GM12878 (cell line): ENCODE results near the gene CLEC17A. TPM values are rescaled to one million over a fixed set of nuclear protein-coding genes. Genes with fewer than 3 reads are reported as not detected.

ENCODE experiments used
- ATAC-seq: fragments of 200-7000 bp; cut with Tn5 transposase; 3 replicates; pipeline ENCODE4 v1.9.1; 2020; ENCODE audit warnings: mild to moderate bottlenecking, moderate library complexity
- BruUV-seq: library from RNA; stranded (reverse); fragments of 400-500 nt; replicated peaks from 2 replicates; lab custom pipeline; 2021; lab: Mats Ljungman, UMichigan
- CTCF ChIA-PET: fragments of 300-600 bp; sonication (Branson Sonifier 250); formaldehyde crosslinking; extraction: SDS; loops from one replicate; lab custom pipeline; 2021; ENCODE audit warnings: inconsistent platforms; lab: Yijun Ruan, JAX
- POLR2A ChIA-PET: fragments of 350-600 bp; formaldehyde crosslinking; extraction: SDS; loops from one replicate; lab custom pipeline; 2021; ENCODE audit warnings: inconsistent platforms; lab: Charles Lee
- RAD21 ChIA-PET: fragments of 300-600 bp; sonication (Branson Sonifier 250); formaldehyde crosslinking; loops from one replicate; lab custom pipeline; 2023; ENCODE audit warnings: antibody characterized with exemption; ENCODE audit not compliant: unreplicated experiment; lab: Charles Lee
- SMC1A ChIA-PET: fragments of 300-600 bp; sonication (Branson Sonifier 250); formaldehyde crosslinking; loops from one replicate; lab custom pipeline; 2023; ENCODE audit not compliant: unreplicated experiment, uncharacterized antibody; lab: Charles Lee
- DNase-seq: peaks from one replicate; pipeline ENCODE4 v3.0.0-alpha.2; 2011; ENCODE audit warnings: low read depth, low spot score
- FAIRE-seq: peaks from 3 replicates; lab custom pipeline; 2011; peaks lifted over from hg19 to GRCh38; lab: Jason Lieb, UNC
- H2AFZ ChIP-seq: 2 replicates; pipeline ENCODE4 v1.6.0; 2011; ENCODE audit warnings: low read depth, low read length, control low read depth; ENCODE audit not compliant: control insufficient read depth
- H3K27ac ChIP-seq: 2 replicates; pipeline ENCODE4 v1.5.1; 2011; ENCODE audit warnings: control low read depth; ENCODE audit not compliant: control insufficient read depth, insufficient read depth
- H3K27me3 ChIP-seq, 2 experiments: replicated peaks in 1 of 2; 2 replicates each; pipeline versions ENCODE4 v1.6.0 to v1.6.1; 2011; ENCODE audit warnings: low read length in 1 of 2; ENCODE audit not compliant: control insufficient read depth in 2 of 2, insufficient read depth in 2 of 2
- H3K36me3 ChIP-seq, 2 experiments: 2 replicates each; pipeline ENCODE4 v1.5.1; 2011; ENCODE audit warnings: low read length in 1 of 2; ENCODE audit not compliant: control insufficient read depth in 2 of 2, insufficient read depth in 2 of 2
- H3K4me1 ChIP-seq: 2 replicates; pipeline ENCODE4 v1.6.1; 2011; ENCODE audit warnings: mild to moderate bottlenecking, low read length, moderate library complexity, mixed read lengths; ENCODE audit not compliant: control insufficient read depth, insufficient read depth
- H3K4me2 ChIP-seq: 2 replicates; pipeline ENCODE4 v1.6.0; 2011; ENCODE audit warnings: control low read depth; ENCODE audit not compliant: control insufficient read depth, insufficient read depth
- H3K4me3 ChIP-seq: fragments of 200-600 bp; sonication (generic); 2 replicates; pipeline ENCODE4 v1.5.1; 2016
- H3K79me2 ChIP-seq: 2 replicates; pipeline ENCODE4 v1.6.0; 2011; ENCODE audit warnings: low read length; ENCODE audit not compliant: control insufficient read depth, insufficient read depth
- H3K9ac ChIP-seq: 2 replicates; pipeline ENCODE4 v1.8.0; 2011; ENCODE audit warnings: low read length, control low read depth, mixed read lengths; ENCODE audit not compliant: control insufficient read depth, insufficient read depth
- H3K9me3 ChIP-seq: replicated peaks from 3 replicates; pipeline ENCODE4 v1.5.1; 2011; ENCODE audit warnings: mild to moderate bottlenecking, low read length; ENCODE audit not compliant: control insufficient read depth, insufficient read depth
- H4K20me1 ChIP-seq: 2 replicates; pipeline ENCODE4 v1.6.0; 2011; ENCODE audit not compliant: control insufficient read depth, insufficient read depth
- BCL11A ChIP-seq: IDR thresholded peaks from 2 replicates; pipeline ENCODE4 v1.6.1; 2011; ENCODE audit warnings: low read depth, low read length
- ESRRA ChIP-seq: IDR thresholded peaks from 2 replicates; pipeline ENCODE4 v1.6.1; 2012; ENCODE audit warnings: mild to moderate bottlenecking, low read length, improper control_type of control experiment
- MEF2A ChIP-seq: IDR thresholded peaks from 2 replicates; pipeline ENCODE4 v1.6.1; 2011; ENCODE audit warnings: low read depth, mild to moderate bottlenecking, low read length, moderate library complexity; ENCODE audit not compliant: insufficient read depth
- MEF2B ChIP-seq: fragments of 450-650 bp; IDR thresholded peaks from 2 replicates; pipeline ENCODE4 v1.6.1; 2018; ENCODE audit warnings: mild to moderate bottlenecking, moderate library complexity; ENCODE audit not compliant: partially characterized antibody, poor library complexity, severe bottlenecking
- SIX5 ChIP-seq: IDR thresholded peaks from 2 replicates; pipeline ENCODE4 v1.6.1; 2011; ENCODE audit warnings: mild to moderate bottlenecking, low read depth, low read length, moderate library complexity; ENCODE audit not compliant: severe bottlenecking
- SP1 ChIP-seq: IDR thresholded peaks from one replicate; pipeline ENCODE4 v1.6.1; 2011; ENCODE audit warnings: low read depth, low read length
- STAT3 ChIP-seq: IDR thresholded peaks from 2 replicates; pipeline ENCODE4 v1.6.1; 2011; ENCODE audit warnings: low read depth, low read length, improper control_type of control experiment
- SUZ12 ChIP-seq: fragments of 200-600 bp; sonication (generic); IDR thresholded peaks from one replicate; pipeline ENCODE4 v1.6.1; 2018; ENCODE audit warnings: antibody characterized with exemption, mild to moderate bottlenecking; ENCODE audit not compliant: unreplicated experiment
- TBL1XR1 ChIP-seq: IDR thresholded peaks from 2 replicates; pipeline ENCODE4 v1.6.1; 2012; ENCODE audit warnings: low read depth, low read length, improper control_type of control experiment
- WGBS: methylation state at CpG from one replicate; pipeline ENCODE4 v1.1.6; 2016; ENCODE audit warnings: low lambda C conversion rate; ENCODE audit not compliant: insufficient replicate concordance, insufficient coverage; ENCODE audit errors: missing lambda C conversion rate; 5-methylcytosine and 5-hydroxymethylcytosine counted together
- in situ Hi-C: fragments of 300-500 bp; cut with MboI; formaldehyde crosslinking; loops from 9 replicates; pipeline ENCODE4 v1.14.3; 2018; ENCODE audit warnings: mixed read lengths
- intact Hi-C: fragments of 100-400 bp; cut with micrococcal nuclease; formaldehyde crosslinking; loops from one replicate; pipeline ENCODE4 v1.14.2; 2022; ENCODE audit not compliant: unreplicated experiment
- polyA plus RNA-seq, 11 experiments: library from polyadenylated mRNA; depleted of rRNA in 4 of 11; unstranded in 6 of 11; stranded (reverse) in 5 of 11; fragments of >200 nt; fragmentation: Nextera tagmentation in 4 of 11; fragmentation: Illumina TruSeq in 1 of 11; extraction: Ambion mirVana in 4 of 11; extraction: Trizol in 1 of 11; gene quantifications; 1 replicate in 1 of 11; 2 replicates in 10 of 11; pipeline versions ENCODE4 v1.2.1 to v1.2.3, GENCODE V29; 2011 to 2016; ENCODE audit warnings: inconsistent platforms in 2 of 11, missing spikeins in 2 of 11, low read depth in 1 of 11
- total RNA-seq, 4 experiments: library from RNA; depleted of rRNA in 3 of 4; stranded (reverse); fragments of >200 nt in 3 of 4; fragmentation: Illumina TruSeq in 1 of 4; extraction: Trizol in 1 of 4; gene quantifications; 2 replicates each; pipeline versions ENCODE4 v1.2.1 to v1.2.3, GENCODE V29; 2013 to 2021

The CLEC17A gene
- total and polyA plus RNA-seq, 10 of the 15 experiments (the other 5 are each of a cell fraction or from before 2014, with no cell fraction given) = 12.9 to 131 (median 97.3) TPM

GRCh38 chr19:14565298-14565679 lies 17.6 kb upstream of the CLEC17A start:
- no peaks in the 10 kb centered on the region for H4K20me1 ChIP-seq
- CTCF ChIA-PET = no interaction called here
- intact Hi-C loops = no loop called here
- POLR2A ChIA-PET = no interaction called here
- no peak for FAIRE-seq
- no peak for ATAC-seq
- no peak for DNase-seq
- BruUV-seq = no TSS peak
- RAD21 ChIA-PET = no interaction called here
- H3K79me2 ChIP-seq = peaks cover 5% of the 10 kb centered on the region
- H3K4me2 ChIP-seq = no peak overlapping the region
- H3K4me1 ChIP-seq = peaks cover 7% of the 10 kb centered on the region
- H3K9me3 ChIP-seq = no peaks in the 10 kb centered on the region
- no peak overlapping the region for H3K9ac ChIP-seq
- H3K27me3 ChIP-seq = no peaks in the 10 kb centered on the region
- H3K27ac ChIP-seq = no peak overlapping the region
- H3K4me3 ChIP-seq = no peak overlapping the region
- SMC1A ChIA-PET = no interaction called here
- H2AFZ ChIP-seq = no peak overlapping the region
- in situ Hi-C loops = loop anchor here (5.0 kb wide), 1 partner anchor 327 kb away; no protein-coding TSS in a partner anchor
- peaks cover 0 to 12% of the 10 kb centered on the region in 2 experiments; a peak in 3 of 4 replicates for H3K36me3 ChIP-seq
- TF ChIP-seq ESRRA = no peak
- TF ChIP-seq SP1 = no peak
- no peak for TF ChIP-seq SUZ12
- no peak for TF ChIP-seq SIX5
- no peak for TF ChIP-seq MEF2B
- TF ChIP-seq BCL11A = no peak
- TF ChIP-seq, all 136 proteins: peak for 0
- WGBS = 93% methylated on average over 20 of the region's 22 CpGs

DNA sequence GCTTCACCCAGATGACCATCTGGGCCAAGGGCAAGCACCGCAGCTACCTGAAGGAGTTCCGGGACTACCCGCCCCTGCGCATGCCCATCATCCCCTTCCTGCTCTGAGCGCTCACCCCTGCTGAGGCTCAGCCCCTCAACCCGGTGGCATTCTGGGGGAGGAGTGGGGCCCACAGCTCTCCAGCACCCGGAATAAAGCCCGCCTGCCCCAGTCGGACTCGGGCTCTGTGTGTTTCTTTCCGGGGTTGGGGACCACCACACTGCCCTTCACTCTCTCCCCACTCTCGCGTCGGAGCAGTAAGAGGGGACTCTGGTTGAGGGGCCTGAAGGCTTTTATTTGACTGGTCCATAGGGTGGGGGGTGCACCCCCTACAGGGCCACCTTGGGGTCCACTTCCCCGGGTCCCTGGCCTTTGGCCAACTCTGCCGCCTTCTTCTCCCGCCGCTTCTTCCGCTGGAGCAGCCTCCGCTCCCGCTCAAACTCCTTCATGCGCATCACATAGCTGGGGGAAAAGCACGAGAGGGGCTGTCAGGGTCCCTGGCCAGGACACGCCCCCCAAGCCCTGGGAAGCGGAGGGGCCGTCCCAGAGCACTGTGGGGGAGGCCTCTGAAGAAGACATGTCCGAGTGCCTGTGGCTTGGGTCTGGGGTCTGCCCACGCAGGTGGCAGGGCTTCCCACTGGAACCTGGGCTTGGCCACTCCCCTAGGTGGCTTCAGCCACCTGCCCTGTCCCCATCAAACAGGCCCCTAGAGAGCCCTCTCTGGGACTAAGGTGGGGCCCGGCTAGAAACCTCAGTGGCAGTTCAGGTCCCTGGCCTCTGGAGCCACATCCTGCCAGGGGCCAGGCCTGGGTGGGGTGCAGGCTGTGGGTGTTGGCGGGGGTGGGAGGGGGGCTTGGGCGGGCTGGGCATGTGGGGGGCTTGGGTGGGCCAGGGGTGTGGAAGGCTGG lies 16.8 kb upstream of the CLEC17A start:
- FAIRE-seq (no peak), DNase-seq (no peak), ATAC-seq (no peak)
- Histone ChIP-seq H3K4me2 (no peak overlapping the region), H3K27me3 (no peaks in the 10 kb centered on the region), H3K9me3 (no peaks in the 10 kb centered on the region), H3K36me3 (peaks cover 0 to 12% of the 10 kb centered on the region in 2 experiments; a peak in 3 of 4 replicates), H4K20me1 (no peaks in the 10 kb centered on the region), H3K4me1 (peaks cover 13% of the 10 kb centered on the region), H3K79me2 (peaks cover 13% of the 10 kb centered on the region), H3K27ac (no peak overlapping the region), H3K9ac (no peak overlapping the region), H3K4me3 (no peak overlapping the region), H2AFZ (no peak overlapping the region)
- ChIA-PET POLR2A (no interaction called here), CTCF (no interaction called here), RAD21 (no interaction called here), SMC1A (no interaction called here)
- BruUV-seq = no TSS peak
- 86% methylated on average over 23 of the region's 31 CpGs for WGBS
- TF ChIP-seq TBL1XR1 (no peak), MEF2A (no peak), MEF2B (no peak), STAT3 (no peak)
- intact Hi-C loops (no loop called here), in situ Hi-C loops (loop anchor here (5.0 kb wide), 1 partner anchor 326 kb away; no protein-coding TSS in a partner anchor)
